Measurements from ENCODE around the gene IL3RA. TPM values are rescaled to one million over a fixed set of nuclear protein-coding genes. Genes with fewer than 3 reads are reported as not detected.

Gene IL3RA
- total and polyA plus RNA-seq, 2 experiments from 2014 or later: 0.86 TPM; not detected in 1

DNA sequence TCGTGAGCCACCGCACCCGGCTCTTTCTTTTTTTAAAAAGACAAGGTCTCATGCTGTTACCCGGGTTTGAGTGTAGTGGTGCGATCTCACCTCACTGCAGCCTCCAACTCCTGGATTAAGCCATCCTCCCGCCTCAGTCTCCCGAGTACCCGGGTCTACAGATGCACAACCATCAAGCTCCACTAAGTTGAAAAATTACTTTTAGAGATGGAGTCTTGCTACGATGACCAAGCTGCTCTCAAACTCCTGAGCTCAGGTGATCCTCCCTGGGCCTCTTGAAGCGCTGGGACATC lies 53.4 kb downstream of the IL3RA start:
- Histone ChIP-seq H3K79me2 (replicated peaks; ENCODE audit: insufficient read depth) (peaks cover 64% of the 10 kb centered on the region), H2AFZ (no peak overlapping the region), H4K20me1 (replicated peaks; ENCODE audit: insufficient read depth) (peaks cover 34% of the 10 kb centered on the region; the same call in 1 of the 2 replicates), H3K36me3 (ENCODE audit: insufficient read depth) (peaks cover 41% of the 10 kb centered on the region), H3K4me1 (ENCODE audit: insufficient read depth) (peaks cover 16% of the 10 kb centered on the region), H3K4me2 (peak overlapping the region; percentile 99), H3F3A (replicated peaks; ENCODE audit: low read depth) (peaks cover 56% of the 10 kb centered on the region), H3K9me2 (ENCODE audit: insufficient read depth) (no peaks in the 10 kb centered on the region), H3K27ac (ENCODE audit: low read depth) (peak overlapping the region; percentile 88), H3K27me3 (ENCODE audit: insufficient read depth) (no peaks in the 10 kb centered on the region), H3K4me3 (peak overlapping the region; percentile 100)
- Mint-ChIP-seq H3K4me3 (peak overlapping the region; percentile 93), H3K36me3 (ENCODE audit: low read depth) (peaks cover 71% of the 10 kb centered on the region), H3K27ac (no peak overlapping the region), H3K9me3 (peaks cover 11% of the 10 kb centered on the region), H3K4me1 (peaks cover 39% of the 10 kb centered on the region), H3K27me3 (ENCODE audit: insufficient read depth, low read depth, poor library complexity) (peaks cover 56% of the 10 kb centered on the region)
- TF ChIP-seq, protein P1, sequence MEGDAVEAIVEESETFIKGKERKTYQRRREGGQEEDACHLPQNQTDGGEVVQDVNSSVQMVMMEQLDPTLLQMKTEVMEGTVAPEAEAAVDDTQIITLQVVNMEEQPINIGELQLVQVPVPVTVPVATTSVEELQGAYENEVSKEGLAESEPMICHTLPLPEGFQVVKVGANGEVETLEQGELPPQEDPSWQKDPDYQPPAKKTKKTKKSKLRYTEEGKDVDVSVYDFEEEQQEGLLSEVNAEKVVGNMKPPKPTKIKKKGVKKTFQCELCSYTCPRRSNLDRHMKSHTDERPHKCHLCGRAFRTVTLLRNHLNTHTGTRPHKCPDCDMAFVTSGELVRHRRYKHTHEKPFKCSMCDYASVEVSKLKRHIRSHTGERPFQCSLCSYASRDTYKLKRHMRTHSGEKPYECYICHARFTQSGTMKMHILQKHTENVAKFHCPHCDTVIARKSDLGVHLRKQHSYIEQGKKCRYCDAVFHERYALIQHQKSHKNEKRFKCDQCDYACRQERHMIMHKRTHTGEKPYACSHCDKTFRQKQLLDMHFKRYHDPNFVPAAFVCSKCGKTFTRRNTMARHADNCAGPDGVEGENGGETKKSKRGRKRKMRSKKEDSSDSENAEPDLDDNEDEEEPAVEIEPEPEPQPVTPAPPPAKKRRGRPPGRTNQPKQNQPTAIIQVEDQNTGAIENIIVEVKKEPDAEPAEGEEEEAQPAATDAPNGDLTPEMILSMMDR (conservative IDR thresholded peaks at IDR 0.05; ENCODE audit: low read depth in 2 of 2): no peak
- TF ChIP-seq, protein P2, sequence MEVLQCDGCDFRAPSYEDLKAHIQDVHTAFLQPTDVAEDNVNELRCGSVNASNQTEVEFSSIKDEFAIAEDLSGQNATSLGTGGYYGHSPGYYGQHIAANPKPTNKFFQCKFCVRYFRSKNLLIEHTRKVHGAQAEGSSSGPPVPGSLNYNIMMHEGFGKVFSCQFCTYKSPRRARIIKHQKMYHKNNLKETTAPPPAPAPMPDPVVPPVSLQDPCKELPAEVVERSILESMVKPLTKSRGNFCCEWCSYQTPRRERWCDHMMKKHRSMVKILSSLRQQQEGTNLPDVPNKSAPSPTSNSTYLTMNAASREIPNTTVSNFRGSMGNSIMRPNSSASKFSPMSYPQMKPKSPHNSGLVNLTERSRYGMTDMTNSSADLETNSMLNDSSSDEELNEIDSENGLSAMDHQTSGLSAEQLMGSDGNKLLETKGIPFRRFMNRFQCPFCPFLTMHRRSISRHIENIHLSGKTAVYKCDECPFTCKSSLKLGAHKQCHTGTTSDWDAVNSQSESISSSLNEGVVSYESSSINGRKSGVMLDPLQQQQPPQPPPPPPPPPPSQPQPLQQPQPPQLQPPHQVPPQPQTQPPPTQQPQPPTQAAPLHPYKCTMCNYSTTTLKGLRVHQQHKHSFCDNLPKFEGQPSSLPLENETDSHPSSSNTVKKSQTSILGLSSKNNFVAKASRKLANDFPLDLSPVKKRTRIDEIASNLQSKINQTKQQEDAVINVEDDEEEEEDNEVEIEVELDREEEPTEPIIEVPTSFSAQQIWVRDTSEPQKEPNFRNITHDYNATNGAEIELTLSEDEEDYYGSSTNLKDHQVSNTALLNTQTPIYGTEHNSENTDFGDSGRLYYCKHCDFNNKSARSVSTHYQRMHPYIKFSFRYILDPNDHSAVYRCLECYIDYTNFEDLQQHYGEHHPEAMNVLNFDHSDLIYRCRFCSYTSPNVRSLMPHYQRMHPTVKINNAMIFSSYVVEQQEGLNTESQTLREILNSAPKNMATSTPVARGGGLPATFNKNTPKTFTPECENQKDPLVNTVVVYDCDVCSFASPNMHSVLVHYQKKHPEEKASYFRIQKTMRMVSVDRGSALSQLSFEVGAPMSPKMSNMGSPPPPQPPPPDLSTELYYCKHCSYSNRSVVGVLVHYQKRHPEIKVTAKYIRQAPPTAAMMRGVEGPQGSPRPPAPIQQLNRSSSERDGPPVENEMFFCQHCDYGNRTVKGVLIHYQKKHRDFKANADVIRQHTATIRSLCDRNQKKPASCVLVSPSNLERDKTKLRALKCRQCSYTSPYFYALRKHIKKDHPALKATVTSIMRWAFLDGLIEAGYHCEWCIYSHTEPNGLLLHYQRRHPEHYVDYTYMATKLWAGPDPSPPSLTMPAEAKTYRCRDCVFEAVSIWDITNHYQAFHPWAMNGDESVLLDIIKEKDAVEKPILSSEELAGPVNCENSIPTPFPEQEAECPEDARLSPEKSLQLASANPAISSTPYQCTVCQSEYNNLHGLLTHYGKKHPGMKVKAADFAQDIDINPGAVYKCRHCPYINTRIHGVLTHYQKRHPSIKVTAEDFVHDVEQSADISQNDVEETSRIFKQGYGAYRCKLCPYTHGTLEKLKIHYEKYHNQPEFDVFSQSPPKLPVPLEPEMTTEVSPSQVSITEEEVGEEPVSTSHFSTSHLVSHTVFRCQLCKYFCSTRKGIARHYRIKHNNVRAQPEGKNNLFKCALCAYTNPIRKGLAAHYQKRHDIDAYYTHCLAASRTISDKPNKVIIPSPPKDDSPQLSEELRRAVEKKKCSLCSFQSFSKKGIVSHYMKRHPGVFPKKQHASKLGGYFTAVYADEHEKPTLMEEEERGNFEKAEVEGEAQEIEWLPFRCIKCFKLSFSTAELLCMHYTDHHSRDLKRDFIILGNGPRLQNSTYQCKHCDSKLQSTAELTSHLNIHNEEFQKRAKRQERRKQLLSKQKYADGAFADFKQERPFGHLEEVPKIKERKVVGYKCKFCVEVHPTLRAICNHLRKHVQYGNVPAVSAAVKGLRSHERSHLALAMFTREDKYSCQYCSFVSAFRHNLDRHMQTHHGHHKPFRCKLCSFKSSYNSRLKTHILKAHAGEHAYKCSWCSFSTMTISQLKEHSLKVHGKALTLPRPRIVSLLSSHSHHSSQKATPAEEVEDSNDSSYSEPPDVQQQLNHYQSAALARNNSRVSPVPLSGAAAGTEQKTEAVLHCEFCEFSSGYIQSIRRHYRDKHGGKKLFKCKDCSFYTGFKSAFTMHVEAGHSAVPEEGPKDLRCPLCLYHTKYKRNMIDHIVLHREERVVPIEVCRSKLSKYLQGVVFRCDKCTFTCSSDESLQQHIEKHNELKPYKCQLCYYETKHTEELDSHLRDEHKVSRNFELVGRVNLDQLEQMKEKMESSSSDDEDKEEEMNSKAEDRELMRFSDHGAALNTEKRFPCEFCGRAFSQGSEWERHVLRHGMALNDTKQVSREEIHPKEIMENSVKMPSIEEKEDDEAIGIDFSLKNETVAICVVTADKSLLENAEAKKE (CRISPR knock-in tag; IDR thresholded peaks at IDR 0.05): no peak
- TF ChIP-seq POLR2AphosphoS5 (IDR thresholded peaks at IDR 0.05; ENCODE audit: low read depth): no peak
- no peak for DNase-seq (ENCODE audit: low spot score)
- ATAC-seq: no peak
